ENCODE data around the gene OPN1MW. TPM values are rescaled to one million over a fixed set of nuclear protein-coding genes. Genes with fewer than 3 reads are reported as not detected.
"Not testable (repeated sequence)": the region's sequence is repeated elsewhere in the genome, so short reads cannot be mapped to it uniquely, and the experiment has no call there.

OPN1MW gene
- not detected for total RNA-seq
- polyA plus RNA-seq, result not detected
- total RNA-seq, result not detected

DNA sequence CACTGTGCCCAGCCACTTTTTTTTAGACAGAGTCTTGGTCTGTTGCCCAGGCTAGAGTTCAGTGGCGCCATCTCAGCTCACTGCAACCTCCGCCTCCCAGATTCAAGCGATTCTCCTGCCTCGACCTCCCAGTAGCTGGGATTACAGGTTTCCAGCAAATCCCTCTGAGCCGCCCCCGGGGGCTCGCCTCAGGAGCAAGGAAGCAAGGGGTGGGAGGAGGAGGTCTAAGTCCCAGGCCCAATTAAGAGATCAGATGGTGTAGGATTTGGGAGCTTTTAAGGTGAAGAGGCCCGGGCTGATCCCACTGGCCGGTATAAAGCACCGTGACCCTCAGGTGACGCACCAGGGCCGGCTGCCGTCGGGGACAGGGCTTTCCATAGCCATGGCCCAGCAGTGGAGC, at the start of gene OPN1MW:
Gene OPN1MW (plus strand): TSS at position 301 of the 400 bp plus-strand sequence. CDS start 82 bp downstream, at position 383.
- DNase-seq; H3K4me3 ChIP-seq (ENCODE audit: low read length); H3K4me3 Mint-ChIP-seq; H3K4me1 ChIP-seq (ENCODE audit: control insufficient read depth in 2 of 2, insufficient read depth in 2 of 2, low read length in 2 of 2); H3K27me3 Mint-ChIP-seq; H3K4me1 Mint-ChIP-seq; ATAC-seq; POLR2A ChIA-PET; H3K27ac ChIP-seq (ENCODE audit: low read depth, low read length); H3K27me3 ChIP-seq (ENCODE audit: control insufficient read depth in 2 of 2, insufficient read depth in 2 of 2, low read length in 2 of 2); H3K9me3 Mint-ChIP-seq; H3K9me3 ChIP-seq (ENCODE audit: control insufficient read depth in 2 of 3, low read length in 3 of 3); H3K27ac Mint-ChIP-seq; H3K36me3 ChIP-seq (ENCODE audit: control insufficient read depth in 2 of 3, insufficient read depth in 3 of 3, low read length in 3 of 3); CTCF ChIA-PET; H3K36me3 Mint-ChIP-seq; intact Hi-C loops (cut with micrococcal nuclease): not testable (repeated sequence)

DNA sequence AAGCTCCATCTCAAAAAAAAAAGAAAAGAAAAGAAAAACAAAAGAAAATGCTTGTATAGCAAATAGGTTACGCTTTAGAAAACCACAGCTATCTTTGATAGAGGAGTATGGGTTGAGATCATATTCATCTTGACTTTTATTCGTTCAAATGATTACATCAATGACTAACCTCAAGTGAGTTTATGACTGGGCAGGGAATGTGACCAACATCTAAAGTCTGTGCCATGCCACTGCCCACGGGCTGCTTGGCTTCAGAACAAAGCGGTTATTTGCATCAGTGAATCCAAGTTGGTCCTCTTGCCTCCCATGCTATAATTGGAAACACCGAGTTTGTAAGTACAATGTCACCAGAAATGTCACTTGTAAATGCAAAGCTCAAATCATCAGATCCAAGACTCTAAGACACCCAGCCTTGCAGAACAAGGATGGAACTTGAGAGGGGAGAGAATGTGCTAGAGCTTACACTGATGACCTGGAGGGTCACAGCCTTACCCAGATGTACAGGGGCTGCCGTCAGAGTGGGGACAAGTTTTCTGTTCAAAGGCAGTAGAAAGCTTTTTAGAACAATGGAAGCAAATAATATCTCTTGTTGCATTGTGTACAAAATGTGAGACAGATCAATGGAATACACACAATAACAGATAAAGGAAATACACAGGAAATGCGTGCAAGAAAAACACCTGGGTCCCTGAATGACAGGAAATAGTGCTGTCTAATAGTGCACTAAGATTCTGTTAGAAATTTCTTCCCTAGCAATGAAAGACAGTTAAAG, 46.8 kb upstream of the OPN1MW start:
- Mint-ChIP-seq H3K4me1 (peaks cover 8 to 29% (median 17%) of the 10 kb centered on the region in 7 donors), H3K36me3 (no peaks in the 10 kb centered on the region), H3K9me3 (peaks cover 0 to 1% (median 0%) of the 10 kb centered on the region in 11 donors), H3K27ac (peak overlapping the region; percentile 78 to 95 (median 90)), H3K27me3 (no peaks in the 10 kb centered on the region), H3K4me3 (peak overlapping the region; percentile 69 to 90 (median 77))
- ATAC-seq (peak; percentile 74), DNase-seq (peak in 7 of 9 donors; percentile 24 to 62 (median 44))
- ChIA-PET POLR2A (interaction anchor here (0.6 to 2.5 kb wide), 9 partner anchors 10 to 263 kb away, joined by 3 to 10 read pairs (median 4); no protein-coding TSS in a partner anchor), CTCF (interaction anchor here (1.4 kb wide), 1 partner anchor 173 kb away, joined by 6 read pairs; no protein-coding TSS in a partner anchor)
- peaks cover 16 to 32% of the 10 kb centered on the region in 2 donors for H3K4me1 ChIP-seq (ENCODE audit: control insufficient read depth in 2 of 2, insufficient read depth in 2 of 2, low read length in 2 of 2)
- H3K27ac ChIP-seq (ENCODE audit: low read depth, low read length), result peak overlapping the region; percentile 73
- H3K4me3 ChIP-seq (ENCODE audit: low read length), result peak overlapping the region; percentile 38
- H3K36me3 ChIP-seq (ENCODE audit: control insufficient read depth in 2 of 3, insufficient read depth in 3 of 3, low read length in 3 of 3), result no peaks in the 10 kb centered on the region
- no peaks in the 10 kb centered on the region for H3K27me3 ChIP-seq (ENCODE audit: control insufficient read depth in 2 of 2, insufficient read depth in 2 of 2, low read length in 2 of 2)
- no peaks in the 10 kb centered on the region for H3K9me3 ChIP-seq (ENCODE audit: control insufficient read depth in 2 of 3, low read length in 3 of 3)
- intact Hi-C loops (cut with micrococcal nuclease), result loop anchor here (1.0 kb wide), 3 partner anchors 11 to 173 kb away; partner anchors contain the start of gene MECP2 (in 1 of the 2)

DNA sequence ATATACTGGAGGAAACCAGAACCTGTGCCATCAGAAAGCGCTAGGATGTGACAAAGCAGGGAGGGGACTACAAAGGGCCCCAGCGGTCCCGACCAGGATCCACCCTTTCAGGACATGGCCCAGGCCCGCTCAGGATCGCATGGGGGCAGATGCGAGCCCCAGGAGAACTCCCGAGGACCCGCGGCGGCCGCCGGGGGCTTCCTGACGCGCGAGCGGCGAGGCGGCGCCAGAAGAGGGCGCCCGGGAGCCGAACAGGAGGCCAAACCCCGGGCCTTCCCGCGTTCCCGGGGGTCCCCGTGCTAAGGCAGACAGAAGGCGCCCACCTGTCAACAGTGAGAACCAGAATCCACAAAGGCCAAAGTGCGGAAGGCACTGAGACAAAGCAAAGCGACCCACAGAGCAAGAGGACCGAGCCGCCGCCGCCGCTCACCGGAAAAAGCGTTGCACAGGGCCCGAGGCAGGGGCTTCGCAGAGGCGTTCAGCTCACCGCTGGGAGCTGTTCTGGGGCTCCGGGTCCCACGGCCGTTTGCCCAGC, 45.7 kb upstream of the OPN1MW start:
- Histone ChIP-seq H3K27ac (ENCODE audit: low read depth, low read length) (peak overlapping the region; percentile 73), H3K4me3 (ENCODE audit: low read length) (peak overlapping the region; percentile 38), H3K36me3 (ENCODE audit: control insufficient read depth in 2 of 3, insufficient read depth in 3 of 3, low read length in 3 of 3) (no peaks in the 10 kb centered on the region), H3K27me3 (ENCODE audit: control insufficient read depth in 2 of 2, insufficient read depth in 2 of 2, low read length in 2 of 2) (no peaks in the 10 kb centered on the region), H3K9me3 (ENCODE audit: control insufficient read depth in 2 of 3, low read length in 3 of 3) (no peaks in the 10 kb centered on the region), H3K4me1 (ENCODE audit: control insufficient read depth in 2 of 2, insufficient read depth in 2 of 2, low read length in 2 of 2) (peaks cover 16 to 32% of the 10 kb centered on the region in 2 donors)
- peak; percentile 56 to 73 (median 67) for DNase-seq
- ATAC-seq, result peak; percentile 89
- Mint-ChIP-seq H3K27me3 (no peaks in the 10 kb centered on the region), H3K36me3 (no peaks in the 10 kb centered on the region), H3K4me3 (peak overlapping the region; percentile 69 to 90 (median 78)), H3K27ac (peak overlapping the region; percentile 78 to 95 (median 92)), H3K9me3 (peaks cover 0 to 1% (median 0%) of the 10 kb centered on the region in 11 donors), H3K4me1 (peaks cover 8 to 29% (median 17%) of the 10 kb centered on the region in 7 donors)
- intact Hi-C loops (cut with micrococcal nuclease), result loop anchor here (1.0 kb wide), 3 partner anchors 12 to 172 kb away; partner anchors contain the start of gene MECP2 (in 1 of the 2)
- ChIA-PET CTCF (interaction anchor here (0.6 to 1.5 kb wide), 5 partner anchors 11 to 226 kb away, joined by 3 to 9 read pairs (median 4); no protein-coding TSS in a partner anchor), POLR2A (interaction anchor here (0.6 to 2.5 kb wide), 6 partner anchors 13 to 190 kb away, joined by 3 to 10 read pairs (median 4); no protein-coding TSS in a partner anchor)

DNA sequence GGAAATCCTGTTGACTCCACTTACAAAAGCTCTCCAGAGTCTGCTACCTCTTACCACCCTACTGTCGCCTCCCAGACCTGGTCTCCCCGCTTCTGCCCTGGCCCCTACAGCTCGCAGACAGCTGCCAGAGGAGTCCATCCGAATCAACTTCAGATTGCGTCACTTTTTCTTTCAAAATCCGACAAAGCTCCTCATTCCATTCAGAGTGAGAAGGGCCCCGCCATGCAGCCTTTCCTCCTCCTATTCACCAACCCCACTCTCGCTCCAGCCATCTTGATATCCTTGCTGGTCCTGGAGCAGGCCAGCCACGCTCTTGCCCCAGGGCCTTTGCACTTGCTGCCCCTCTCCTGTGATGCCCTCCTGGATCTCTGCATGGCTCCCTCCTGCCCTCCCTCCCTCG, 43.5 kb upstream of the OPN1MW start:
- no peak overlapping the region for H3K27ac ChIP-seq (ENCODE audit: low read depth, low read length)
- Mint-ChIP-seq H3K4me1 (peaks cover 8 to 29% (median 17%) of the 10 kb centered on the region in 7 donors), H3K9me3 (peaks cover 0 to 1% (median 0%) of the 10 kb centered on the region in 11 donors), H3K36me3 (no peaks in the 10 kb centered on the region), H3K27me3 (no peaks in the 10 kb centered on the region), H3K27ac (peak overlapping the region in 3 of 9 donors; percentile 18 to 81 (median 72)), H3K4me3 (peak overlapping the region in 4 of 10 donors; percentile 32 to 71 (median 44))
- no peaks in the 10 kb centered on the region for H3K9me3 ChIP-seq (ENCODE audit: control insufficient read depth in 2 of 3, low read length in 3 of 3)
- CTCF ChIA-PET, result no interaction called here
- H3K36me3 ChIP-seq (ENCODE audit: control insufficient read depth in 2 of 3, insufficient read depth in 3 of 3, low read length in 3 of 3), result no peaks in the 10 kb centered on the region
- intact Hi-C loops (cut with micrococcal nuclease), result no loop called here
- peaks cover 16 to 32% of the 10 kb centered on the region in 2 donors for H3K4me1 ChIP-seq (ENCODE audit: control insufficient read depth in 2 of 2, insufficient read depth in 2 of 2, low read length in 2 of 2)
- DNase-seq (no peak), ATAC-seq (no peak)
- H3K4me3 ChIP-seq (ENCODE audit: low read length), result no peak overlapping the region
- H3K27me3 ChIP-seq (ENCODE audit: control insufficient read depth in 2 of 2, insufficient read depth in 2 of 2, low read length in 2 of 2), result no peaks in the 10 kb centered on the region
- POLR2A ChIA-PET, result no interaction called here

DNA sequence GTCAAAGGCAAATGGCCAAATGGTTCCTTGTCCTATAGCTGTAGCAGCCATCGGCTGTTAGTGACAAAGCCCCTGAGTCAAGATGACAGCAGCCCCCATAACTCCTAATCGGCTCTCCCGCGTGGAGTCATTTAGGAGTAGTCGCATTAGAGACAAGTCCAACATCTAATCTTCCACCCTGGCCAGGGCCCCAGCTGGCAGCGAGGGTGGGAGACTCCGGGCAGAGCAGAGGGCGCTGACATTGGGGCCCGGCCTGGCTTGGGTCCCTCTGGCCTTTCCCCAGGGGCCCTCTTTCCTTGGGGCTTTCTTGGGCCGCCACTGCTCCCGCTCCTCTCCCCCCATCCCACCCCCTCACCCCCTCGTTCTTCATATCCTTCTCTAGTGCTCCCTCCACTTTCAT, 42.2 kb upstream of the OPN1MW start:
- H3K27ac ChIP-seq (ENCODE audit: low read depth, low read length), result no peak overlapping the region
- ChIA-PET CTCF (no interaction called here), POLR2A (no interaction called here)
- Mint-ChIP-seq H3K27me3 (no peaks in the 10 kb centered on the region), H3K36me3 (no peaks in the 10 kb centered on the region), H3K9me3 (no peaks in the 10 kb centered on the region), H3K27ac (no peak overlapping the region), H3K4me1 (peaks cover 8 to 29% (median 13%) of the 10 kb centered on the region in 7 donors), H3K4me3 (no peak overlapping the region)
- no peak overlapping the region for H3K4me3 ChIP-seq (ENCODE audit: low read length)
- peaks cover 13 to 23% of the 10 kb centered on the region in 2 donors for H3K4me1 ChIP-seq (ENCODE audit: control insufficient read depth in 2 of 2, insufficient read depth in 2 of 2, low read length in 2 of 2)
- no peaks in the 10 kb centered on the region for H3K27me3 ChIP-seq (ENCODE audit: control insufficient read depth in 2 of 2, insufficient read depth in 2 of 2, low read length in 2 of 2)
- no peaks in the 10 kb centered on the region for H3K9me3 ChIP-seq (ENCODE audit: control insufficient read depth in 2 of 3, low read length in 3 of 3)
- intact Hi-C loops (cut with micrococcal nuclease), result no loop called here
- DNase-seq, result no peak
- no peaks in the 10 kb centered on the region for H3K36me3 ChIP-seq (ENCODE audit: control insufficient read depth in 2 of 3, insufficient read depth in 3 of 3, low read length in 3 of 3)
- no peak for ATAC-seq

DNA sequence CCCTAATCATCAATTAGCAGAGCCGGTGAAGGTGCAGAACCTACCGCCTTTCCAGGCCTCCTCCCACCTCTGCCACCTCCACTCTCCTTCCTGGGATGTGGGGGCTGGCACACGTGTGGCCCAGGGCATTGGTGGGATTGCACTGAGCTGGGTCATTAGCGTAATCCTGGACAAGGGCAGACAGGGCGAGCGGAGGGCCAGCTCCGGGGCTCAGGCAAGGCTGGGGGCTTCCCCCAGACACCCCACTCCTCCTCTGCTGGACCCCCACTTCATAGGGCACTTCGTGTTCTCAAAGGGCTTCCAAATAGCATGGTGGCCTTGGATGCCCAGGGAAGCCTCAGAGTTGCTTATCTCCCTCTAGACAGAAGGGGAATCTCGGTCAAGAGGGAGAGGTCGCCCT, 41.7 kb upstream of the OPN1MW start:
- intact Hi-C loops (cut with micrococcal nuclease), result no loop called here
- ChIA-PET CTCF (no interaction called here), POLR2A (interaction anchor here (0.7 kb wide), 1 partner anchor 403 kb away, joined by 3 read pairs; no protein-coding TSS in a partner anchor)
- Mint-ChIP-seq H3K4me1 (peaks cover 5 to 25% (median 11%) of the 10 kb centered on the region in 7 donors), H3K27me3 (no peaks in the 10 kb centered on the region), H3K9me3 (no peaks in the 10 kb centered on the region), H3K27ac (no peak overlapping the region), H3K36me3 (no peaks in the 10 kb centered on the region), H3K4me3 (no peak overlapping the region)
- no peak overlapping the region for H3K4me3 ChIP-seq (ENCODE audit: low read length)
- no peaks in the 10 kb centered on the region for H3K27me3 ChIP-seq (ENCODE audit: control insufficient read depth in 2 of 2, insufficient read depth in 2 of 2, low read length in 2 of 2)
- no peaks in the 10 kb centered on the region for H3K9me3 ChIP-seq (ENCODE audit: control insufficient read depth in 2 of 3, low read length in 3 of 3)
- ATAC-seq, result no peak
- no peaks in the 10 kb centered on the region for H3K36me3 ChIP-seq (ENCODE audit: control insufficient read depth in 2 of 3, insufficient read depth in 3 of 3, low read length in 3 of 3)
- DNase-seq, result no peak
- H3K4me1 ChIP-seq (ENCODE audit: control insufficient read depth in 2 of 2, insufficient read depth in 2 of 2, low read length in 2 of 2), result peaks cover 8 to 20% of the 10 kb centered on the region in 2 donors
- no peak overlapping the region for H3K27ac ChIP-seq (ENCODE audit: low read depth, low read length)

Data from naive thymus-derived CD4-positive, alpha-beta T cell (primary cell).